ENCODE results near the gene PEAK1.

The PEAK1 gene

GRCh38 chr15:77064063-77064462 lies 355.8 kb downstream of the PEAK1 start:
- no peak for TF ChIP-seq CTCF (IDR thresholded peaks at IDR 0.05; ENCODE audit: low read depth, low read length)
- DNase-seq (ENCODE audit: extremely low read depth, low read depth), result no peak

- no peak for DNase-seq (ENCODE audit: extremely low read depth, low read depth)
- TF ChIP-seq CTCF (IDR thresholded peaks at IDR 0.05; ENCODE audit: low read depth, low read length), result no peak
Observed at GRCh38 chr15:77063249-77063648, 356.7 kb downstream of the PEAK1 start.

- DNase-seq (ENCODE audit: extremely low read depth, low read depth), result no peak
- no peak for TF ChIP-seq CTCF (IDR thresholded peaks at IDR 0.05; ENCODE audit: low read depth, low read length)
Observed at GRCh38 chr15:77060546-77060945, 359.4 kb downstream of the PEAK1 start.

- TF ChIP-seq CTCF (IDR thresholded peaks at IDR 0.05; ENCODE audit: low read depth, low read length), result no peak
- DNase-seq (ENCODE audit: extremely low read depth, low read depth), result no peak
Observed at GRCh38 chr15:77059786-77060361, 360.0 kb downstream of the PEAK1 start.

- no peak for TF ChIP-seq CTCF (IDR thresholded peaks at IDR 0.05; ENCODE audit: low read depth, low read length)
- DNase-seq (ENCODE audit: extremely low read depth, low read depth), result no peak
Observed at GRCh38 chr15:77058468-77058867, 361.4 kb downstream of the PEAK1 start.

- DNase-seq (ENCODE audit: extremely low read depth, low read depth), result no peak
- TF ChIP-seq CTCF (IDR thresholded peaks at IDR 0.05; ENCODE audit: low read depth, low read length), result no peak
Observed at GRCh38 chr15:77057685-77058084, 362.2 kb downstream of the PEAK1 start.

- no peak for DNase-seq (ENCODE audit: extremely low read depth, low read depth)
- TF ChIP-seq CTCF (IDR thresholded peaks at IDR 0.05; ENCODE audit: low read depth, low read length), result no peak
Observed at GRCh38 chr15:77057072-77057471, 362.8 kb downstream of the PEAK1 start.
